ENCODE measurements around the gene AP2M1. TPM values are rescaled to one million over a fixed set of nuclear protein-coding genes. Genes with fewer than 3 reads are reported as not detected.
"Not testable (repeated sequence)": the region's sequence is repeated elsewhere in the genome, so short reads cannot be mapped to it uniquely, and the experiment has no call there.

The AP2M1 gene
- polyA plus RNA-seq, 2 of the 4 experiments (the other 2 are of a cell fraction): 274 to 298 TPM

DNA sequence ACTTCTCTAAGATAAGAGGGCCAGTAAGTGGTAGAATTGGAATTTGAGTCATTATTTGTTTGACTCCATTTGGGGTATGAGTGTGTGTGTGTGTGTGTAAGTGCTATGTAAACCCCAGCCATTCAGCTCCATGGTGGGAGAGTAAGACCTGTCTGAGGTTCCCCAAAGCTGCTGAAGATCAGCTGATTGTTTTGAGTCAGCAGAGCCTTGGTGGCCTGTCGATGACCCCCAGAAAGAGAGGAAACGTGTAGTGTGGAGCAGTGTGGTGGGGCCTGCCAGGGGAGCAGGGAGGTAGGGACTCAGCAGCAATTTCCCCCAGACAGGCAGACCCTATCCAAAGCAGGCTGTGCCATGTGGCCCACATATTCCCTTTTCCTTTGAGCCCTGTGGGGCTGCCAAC is 14.2 kb upstream of the AP2M1 start:
- Histone ChIP-seq H3K4me3 (no peak overlapping the region), H3K4me1 (peaks cover 8% of the 10 kb centered on the region; the same call in 2 of the 3 replicates), H3K27ac (no peak overlapping the region), H3K4me2 (no peak overlapping the region), H3K9me3 (no peaks in the 10 kb centered on the region)
- no peak for FAIRE-seq
- ChIA-PET CTCF (interaction anchor here (1.0 to 1.5 kb wide), 4 partner anchors 11 to 265 kb away, joined by 3 to 5 read pairs (median 3); no protein-coding TSS in a partner anchor), POLR2A (no interaction called here)
- TF ChIP-seq E2F6 (IDR thresholded peaks at IDR 0.05; ENCODE audit: borderline replicate concordance, low read depth) (no peak), PHF8 (IDR thresholded peaks at IDR 0.05; ENCODE audit: borderline replicate concordance, low read depth) (no peak), ZC3H11A (IDR thresholded peaks at IDR 0.05) (no peak), TFCP2L1 (CRISPR knock-in tag; IDR thresholded peaks at IDR 0.05) (no peak), RCOR1 (IDR thresholded peaks at IDR 0.05; ENCODE audit: low read depth, low read length) (no peak), BCL3 (IDR thresholded peaks at IDR 0.05) (no peak), SREBF2 (IDR thresholded peaks at IDR 0.05) (no peak), RFX5 (IDR thresholded peaks at IDR 0.05) (no peak), HOXA7 (CRISPR knock-in tag; IDR thresholded peaks at IDR 0.05) (no peak), FOSB (CRISPR knock-in tag; IDR thresholded peaks at IDR 0.05) (no peak), POLR2AphosphoS2 (conservative IDR thresholded peaks at IDR 0.05; ENCODE audit: low read length) (no peak), CTCF (IDR thresholded peaks at IDR 0.05) (no peak), HES2 (IDR thresholded peaks at IDR 0.05) (no peak), ZFP36 (IDR thresholded peaks at IDR 0.05; ENCODE audit: borderline replicate concordance, partially characterized antibody) (no peak), HDAC2 (IDR thresholded peaks at IDR 0.05) (no peak)
- TF ChIP-seq, protein P1, sequence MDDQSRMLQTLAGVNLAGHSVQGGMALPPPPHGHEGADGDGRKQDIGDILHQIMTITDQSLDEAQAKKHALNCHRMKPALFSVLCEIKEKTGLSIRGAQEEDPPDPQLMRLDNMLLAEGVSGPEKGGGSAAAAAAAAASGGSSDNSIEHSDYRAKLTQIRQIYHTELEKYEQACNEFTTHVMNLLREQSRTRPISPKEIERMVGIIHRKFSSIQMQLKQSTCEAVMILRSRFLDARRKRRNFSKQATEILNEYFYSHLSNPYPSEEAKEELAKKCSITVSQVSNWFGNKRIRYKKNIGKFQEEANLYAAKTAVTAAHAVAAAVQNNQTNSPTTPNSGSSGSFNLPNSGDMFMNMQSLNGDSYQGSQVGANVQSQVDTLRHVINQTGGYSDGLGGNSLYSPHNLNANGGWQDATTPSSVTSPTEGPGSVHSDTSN (IDR thresholded peaks at IDR 0.05): no peak
- TF ChIP-seq, protein P2, sequence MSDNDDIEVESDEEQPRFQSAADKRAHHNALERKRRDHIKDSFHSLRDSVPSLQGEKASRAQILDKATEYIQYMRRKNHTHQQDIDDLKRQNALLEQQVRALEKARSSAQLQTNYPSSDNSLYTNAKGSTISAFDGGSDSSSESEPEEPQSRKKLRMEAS (IDR thresholded peaks at IDR 0.05): no peak
- TF ChIP-seq, protein P3, sequence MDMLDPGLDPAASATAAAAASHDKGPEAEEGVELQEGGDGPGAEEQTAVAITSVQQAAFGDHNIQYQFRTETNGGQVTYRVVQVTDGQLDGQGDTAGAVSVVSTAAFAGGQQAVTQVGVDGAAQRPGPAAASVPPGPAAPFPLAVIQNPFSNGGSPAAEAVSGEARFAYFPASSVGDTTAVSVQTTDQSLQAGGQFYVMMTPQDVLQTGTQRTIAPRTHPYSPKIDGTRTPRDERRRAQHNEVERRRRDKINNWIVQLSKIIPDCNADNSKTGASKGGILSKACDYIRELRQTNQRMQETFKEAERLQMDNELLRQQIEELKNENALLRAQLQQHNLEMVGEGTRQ (IDR thresholded peaks at IDR 0.05): no peak
- ATAC-seq: no peak
- no peak for DNase-seq (ENCODE audit: low read depth in 1 of 2, low spot score in 1 of 2)
- WGBS (ENCODE audit: missing lambda C conversion rate): 94% methylated on average over 2 of the region's 2 CpGs

DNA sequence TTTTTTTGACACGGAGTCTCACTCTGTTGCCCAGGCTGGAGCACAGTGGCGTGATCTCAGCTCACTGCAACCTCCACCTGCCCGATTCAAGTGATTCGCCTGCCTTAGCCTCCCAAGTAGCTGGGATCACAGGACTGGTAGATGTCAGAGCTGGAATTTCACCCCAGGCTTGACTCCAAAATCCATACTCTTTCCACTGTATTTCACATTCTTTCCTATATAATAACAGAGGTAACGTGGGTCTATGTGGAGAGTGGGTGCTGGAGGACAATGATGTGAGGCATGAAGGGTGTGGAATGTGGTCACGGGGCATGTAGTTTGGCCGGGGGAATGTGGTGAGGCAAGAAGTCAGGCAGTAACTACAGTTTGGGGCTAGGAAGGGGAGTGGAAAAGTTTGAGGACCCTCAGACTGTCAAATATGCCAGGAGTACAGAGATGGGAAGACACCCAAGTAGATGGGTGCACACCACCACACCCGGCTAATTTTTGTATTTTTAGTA is 12.0 kb upstream of the AP2M1 start:
- not testable (repeated sequence) for H3K4me1 ChIP-seq; H3K4me3 ChIP-seq; H3K9me3 ChIP-seq; H3K4me2 ChIP-seq; DNase-seq (ENCODE audit: low read depth in 1 of 2, low spot score in 1 of 2); ATAC-seq; H3K27ac ChIP-seq; FAIRE-seq
- CTCF ChIA-PET: interaction anchor here (0.6 to 0.7 kb wide), 2 partner anchors 24 to 258 kb away, joined by 3 read pairs; no protein-coding TSS in a partner anchor
- 81% methylated on average over 7 of the region's 8 CpGs for WGBS (ENCODE audit: missing lambda C conversion rate)
- POLR2A ChIA-PET: interaction anchor here (0.7 kb wide), 1 partner anchor 83 kb away, joined by 7 read pairs; no protein-coding TSS in a partner anchor
